HCT116 (cell line): ENCODE results near the gene MCOLN1. TPM values are rescaled to one million over a fixed set of nuclear protein-coding genes. Genes with fewer than 3 reads are reported as not detected.
A peak's percentile ranks its signal among the peaks of the same experiment; 100 is the strongest.

ENCODE experiments used
- ATAC-seq: fragments of 200-7000 bp; cut with Tn5 transposase; 2 replicates; pipeline ENCODE4 v1.9.1; 2020; ENCODE audit warnings: mild to moderate bottlenecking, moderate library complexity
- BruUV-seq: library from RNA; stranded (reverse); fragments of 400-500 nt; replicated peaks from 2 replicates; lab custom pipeline; 2021; lab: Mats Ljungman, UMichigan
- CTCF ChIA-PET: fragments of 300-600 bp; sonication (Branson Sonifier 250); formaldehyde crosslinking; loops from one replicate; lab custom pipeline; 2021; ENCODE audit warnings: antibody characterized with exemption; lab: Charles Lee
- POLR2A ChIA-PET: fragments of 300-600, 350-600 bp; sonication (Branson Sonifier 250); formaldehyde crosslinking; loops from one replicate; lab custom pipeline; 2021; ENCODE audit warnings: antibody characterized with exemption; lab: Charles Lee
- RAD21 ChIA-PET, 2 experiments: fragments of 300-600 bp; sonication (Branson Sonifier 250); formaldehyde crosslinking; loops; one replicate each; lab custom pipeline; 2023; ENCODE audit warnings: low total read pairs in 2 of 2; ENCODE audit not compliant: uncharacterized antibody in 2 of 2, unreplicated experiment in 2 of 2, low non-redundant PET in 1 of 2; lab: Charles Lee
- DNase-seq: peaks from one replicate; pipeline ENCODE4 v3.0.0-alpha.2; 2010; ENCODE audit warnings: low read depth, low spot score
- H2AFZ ChIP-seq: fragments of 200-600 bp; shearing (Covaris generic), sonication (generic); 2 replicates; pipeline ENCODE4 v1.6.1; 2017; ENCODE audit warnings: low read depth, mixed run types, mixed read lengths, antibody characterized with exemption, low read length; ENCODE audit not compliant: poor library complexity, severe bottlenecking
- H3K27ac ChIP-seq: 2 replicates; pipeline ENCODE4 v1.5.1; 2012; ENCODE audit warnings: low read depth, low read length
- H3K27me3 ChIP-seq: fragments of 200-600 bp; sonication (generic); 2 replicates; pipeline ENCODE4 v1.6.1; 2016; ENCODE audit warnings: mixed run types, low read length, mixed read lengths; ENCODE audit not compliant: insufficient read depth
- H3K36me3 ChIP-seq, 2 experiments: fragments of 200-500 bp in 1 of 2; fragments of 200-600 bp in 1 of 2; sonication (Bioruptor generic) in 1 of 2; sonication (generic) in 1 of 2; 2 replicates each; pipeline versions ENCODE4 v1.5.1 to v1.6.1; 2014 to 2016; ENCODE audit warnings: low read length in 2 of 2, inconsistent platforms in 1 of 2, mixed read lengths in 1 of 2, mixed run types in 1 of 2; ENCODE audit not compliant: insufficient read depth in 2 of 2, control insufficient read depth in 1 of 2
- H3K4me1 ChIP-seq, 2 experiments: fragments of 200-600 bp in 1 of 2; sonication (generic) in 1 of 2; 2 replicates each; pipeline versions ENCODE4 v1.5.1 to v1.6.1; 2012 to 2017; ENCODE audit warnings: low read length in 2 of 2, inconsistent platforms in 1 of 2, mild to moderate bottlenecking in 1 of 2, mixed read lengths in 1 of 2, mixed run types in 1 of 2, moderate library complexity in 1 of 2; ENCODE audit not compliant: insufficient read depth in 2 of 2, control insufficient read depth in 1 of 2
- H3K4me2 ChIP-seq: fragments of 200-600 bp; sonication (generic); 2 replicates; pipeline ENCODE4 v1.6.1; 2017; ENCODE audit warnings: mixed run types, low read length, mixed read lengths
- H3K4me3 ChIP-seq, 2 experiments: fragments of 200-600 bp in 1 of 2; sonication (generic) in 1 of 2; replicated peaks in 1 of 2; 2 replicates each; pipeline ENCODE4 v1.5.1; 2011 to 2016; ENCODE audit warnings: low read length in 2 of 2, control low read depth in 1 of 2, low read depth in 1 of 2, mild to moderate bottlenecking in 1 of 2, mixed read lengths in 1 of 2, mixed run types in 1 of 2
- H3K79me2 ChIP-seq: fragments of 200-600 bp; sonication (generic); 2 replicates; pipeline ENCODE4 v1.6.1; 2017; ENCODE audit warnings: mild to moderate bottlenecking, mixed run types, low read length, moderate library complexity, mixed read lengths; ENCODE audit not compliant: insufficient read depth
- H3K9ac ChIP-seq: fragments of 200-600 bp; sonication (generic); 2 replicates; pipeline ENCODE4 v1.6.1; 2016; ENCODE audit warnings: low read length, mixed read lengths
- H3K9me2 ChIP-seq: fragments of 200-600 bp; sonication (generic), shearing (Covaris generic); 2 replicates; pipeline ENCODE4 v1.6.1; 2017; ENCODE audit warnings: mixed run types, mild to moderate bottlenecking, moderate library complexity; ENCODE audit not compliant: insufficient read depth
- H3K9me3 ChIP-seq, 2 experiments: fragments of 200-500 bp in 1 of 2; fragments of 200-600 bp in 1 of 2; sonication (Bioruptor generic) in 1 of 2; sonication (generic) in 1 of 2; 2 replicates each; pipeline ENCODE4 v1.6.1; 2014 to 2017; ENCODE audit warnings: low read length in 2 of 2, mixed read lengths in 2 of 2, inconsistent platforms in 1 of 2, low read depth in 1 of 2, mild to moderate bottlenecking in 1 of 2, mixed run types in 1 of 2, moderate library complexity in 1 of 2; ENCODE audit not compliant: control insufficient read depth in 1 of 2, insufficient read depth in 1 of 2
- H4K20me1 ChIP-seq: fragments of 200-600 bp; sonication (generic), shearing (Covaris generic); 2 replicates; pipeline ENCODE4 v1.6.1; 2017; ENCODE audit warnings: mixed run types, mild to moderate bottlenecking, moderate library complexity; ENCODE audit not compliant: insufficient read depth
- CBX3 ChIP-seq: IDR thresholded peaks from 2 replicates; pipeline ENCODE4 v1.6.1; 2012; ENCODE audit warnings: low read depth
- ELF1 ChIP-seq: IDR thresholded peaks from 2 replicates; pipeline ENCODE4 v1.6.1; 2012; ENCODE audit warnings: low read depth, borderline replicate concordance
- EZH2 ChIP-seq: fragments of 200-600 bp; sonication (generic); IDR thresholded peaks from 2 replicates; pipeline ENCODE4 v1.6.1; 2017; ENCODE audit warnings: antibody characterized with exemption, mixed run types
- POLR2A ChIP-seq: IDR thresholded peaks from 2 replicates; pipeline ENCODE4 v1.7.0; 2011; ENCODE audit warnings: borderline replicate concordance; ENCODE audit not compliant: insufficient read depth, insufficient read length; ENCODE audit errors: extremely low read depth
- POLR2AphosphoS5 ChIP-seq: IDR thresholded peaks from 2 replicates; pipeline ENCODE4 v1.6.1; 2011; ENCODE audit warnings: mild to moderate bottlenecking, low read depth, low read length, moderate library complexity
- RAD21 ChIP-seq: IDR thresholded peaks from 2 replicates; pipeline ENCODE4 v1.6.1; 2012; ENCODE audit warnings: low read depth, mild to moderate bottlenecking
- REST ChIP-seq: IDR thresholded peaks from 2 replicates; pipeline ENCODE4 v1.6.1; 2012; ENCODE audit warnings: low read depth
- SIN3A ChIP-seq: IDR thresholded peaks from 2 replicates; pipeline ENCODE4 v1.6.1; 2012; ENCODE audit warnings: low read depth
- SP1 ChIP-seq: IDR thresholded peaks from 2 replicates; pipeline ENCODE4 v1.6.1; 2012; ENCODE audit warnings: low read depth
- SRF ChIP-seq: IDR thresholded peaks from 2 replicates; pipeline ENCODE4 v1.6.1; 2012; ENCODE audit warnings: low read depth
- ZBTB33 ChIP-seq: IDR thresholded peaks from 2 replicates; pipeline ENCODE4 v1.6.1; 2011; ENCODE audit warnings: mild to moderate bottlenecking, low read length, moderate library complexity; ENCODE audit not compliant: insufficient replicate concordance; ENCODE audit errors: extremely low read depth
- ZNF274 ChIP-seq: fragments of 200-500 bp; sonication (Bioruptor generic); IDR thresholded peaks from 2 replicates; pipeline ENCODE4 v1.6.1; 2014; ENCODE audit warnings: mild to moderate bottlenecking, low read depth, low read length, inconsistent platforms
- intact Hi-C: fragments of 100-400 bp; cut with micrococcal nuclease; formaldehyde crosslinking; loops from 2 replicates; pipeline ENCODE4 v1.10.0; 2022
- total RNA-seq: library from RNA; stranded (reverse); gene quantifications from one replicate; pipeline ENCODE4 v1.2.1, GENCODE V29; 2021; ENCODE audit not compliant: unreplicated experiment
- TF ChIP-seq, protein P1 (sequence below): IDR thresholded peaks from 2 replicates; pipeline ENCODE4 v1.6.1; 2012

MCOLN1 gene
- total RNA-seq, 1 experiment from 2014 or later = 19.1 TPM

DNA sequence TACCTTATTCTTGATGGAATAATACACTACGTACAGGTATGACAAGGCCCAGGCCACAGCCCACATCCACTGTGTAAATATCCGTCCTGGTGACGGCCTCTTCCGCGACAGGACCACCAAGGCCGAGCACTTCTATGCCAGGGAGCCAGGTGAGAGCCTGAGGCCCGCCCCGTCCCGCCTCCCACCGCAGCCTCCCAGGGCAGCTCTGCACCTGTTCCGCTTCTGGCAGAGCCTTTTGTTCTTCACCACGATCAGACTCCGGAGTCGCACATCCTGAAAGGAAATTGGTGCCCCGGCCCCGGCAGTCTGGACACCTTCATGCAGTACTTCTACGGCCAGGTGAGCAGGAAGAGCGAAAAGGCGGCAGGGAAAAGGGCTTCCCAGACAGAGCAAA lies 17.1 kb upstream of the MCOLN1 start:
- no peaks in the 10 kb centered on the region for H3K9me2 ChIP-seq
- no peaks in the 10 kb centered on the region for H3K36me3 ChIP-seq
- no peak overlapping the region for H2AFZ ChIP-seq
- ChIA-PET POLR2A (interaction anchor here (0.7 to 2.1 kb wide), 4 partner anchors 10 to 415 kb away, joined by 4 to 9 read pairs (median 6); partner anchors contain the start of genes MCOLN1, SNAPC2 and ZNF358), RAD21 (no interaction called here)
- no peaks in the 10 kb centered on the region for H3K9me3 ChIP-seq
- peaks cover 26 to 48% of the 10 kb centered on the region in 2 experiments for H3K4me1 ChIP-seq
- TF ChIP-seq ELF1 (no peak), SIN3A (no peak)
- TF ChIP-seq, all 23 proteins: peak for 0
- ATAC-seq = no peak
- intact Hi-C loops = no loop called here
- Histone ChIP-seq H4K20me1 (no peaks in the 10 kb centered on the region), H3K27ac (peak overlapping the region; percentile 62), H3K27me3 (no peaks in the 10 kb centered on the region), H3K4me3 (peak overlapping the region; percentile 55 to 63), H3K4me2 (peak overlapping the region; percentile 91), H3K9ac (peak overlapping the region; percentile 68), H3K79me2 (no peaks in the 10 kb centered on the region)
- no TSS peak for BruUV-seq
- CTCF ChIA-PET = no interaction called here
- DNase-seq = no peak

GRCh38 chr19:7505682-7506384 lies 16.6 kb upstream of the MCOLN1 start:
- CTCF ChIA-PET = interaction anchor here (0.7 to 1.9 kb wide), 5 partner anchors 9 to 364 kb away, joined by 3 to 10 read pairs (median 4); partner anchors contain the start of gene TRAPPC5
- TSS peak; percentile 97 for BruUV-seq

More at GRCh38 chr19:7505682-7506384, 16.6 kb upstream of the MCOLN1 start:
- Histone ChIP-seq H2AFZ (peak overlapping the region; percentile 62), H3K27me3 (no peaks in the 10 kb centered on the region), H3K79me2 (no peaks in the 10 kb centered on the region), H3K4me2 (peak overlapping the region; percentile 91), H3K4me3 (peak overlapping the region; percentile 55 to 63), H3K4me1 (peaks cover 26 to 44% of the 10 kb centered on the region in 2 experiments), H3K9me2 (no peaks in the 10 kb centered on the region), H3K9ac (peak overlapping the region; percentile 68), H3K36me3 (no peaks in the 10 kb centered on the region), H4K20me1 (no peaks in the 10 kb centered on the region), H3K9me3 (no peaks in the 10 kb centered on the region), H3K27ac (peak overlapping the region; percentile 62)
- TF ChIP-seq SP1 = peak; percentile 15; the same call in 1 of the 2 replicates
- no peak for TF ChIP-seq REST
- TF ChIP-seq POLR2AphosphoS5 = peak; percentile 75
- TF ChIP-seq ZBTB33 = no peak
- no peak for TF ChIP-seq RAD21
- TF ChIP-seq POLR2A = peak; percentile 31
- no peak for TF ChIP-seq SRF
- TF ChIP-seq CBX3 = no peak
- no peak for TF ChIP-seq EZH2
- TF ChIP-seq, protein P1, sequence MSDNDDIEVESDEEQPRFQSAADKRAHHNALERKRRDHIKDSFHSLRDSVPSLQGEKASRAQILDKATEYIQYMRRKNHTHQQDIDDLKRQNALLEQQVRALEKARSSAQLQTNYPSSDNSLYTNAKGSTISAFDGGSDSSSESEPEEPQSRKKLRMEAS = peak; percentile 91
- no peak for TF ChIP-seq ZNF274
- intact Hi-C loops = loop anchor here (2.0 kb wide), 1 partner anchor 29 kb away; the partner anchor contains the start of gene PNPLA6
- ATAC-seq = peak; percentile 46
- ChIA-PET POLR2A (interaction anchor here (0.6 to 2.1 kb wide), 4 partner anchors 10 to 100 kb away, joined by 3 to 9 read pairs (median 6); partner anchors contain the start of genes MCOLN1 and ZNF358), RAD21 (interaction anchor here in 1 of 2 experiments (0.5 kb wide), 1 partner anchor 273 kb away, joined by 3 read pairs; no protein-coding TSS in a partner anchor)
- DNase-seq = no peak
